ENCODE results near the gene LY6G6C.

DNA sequence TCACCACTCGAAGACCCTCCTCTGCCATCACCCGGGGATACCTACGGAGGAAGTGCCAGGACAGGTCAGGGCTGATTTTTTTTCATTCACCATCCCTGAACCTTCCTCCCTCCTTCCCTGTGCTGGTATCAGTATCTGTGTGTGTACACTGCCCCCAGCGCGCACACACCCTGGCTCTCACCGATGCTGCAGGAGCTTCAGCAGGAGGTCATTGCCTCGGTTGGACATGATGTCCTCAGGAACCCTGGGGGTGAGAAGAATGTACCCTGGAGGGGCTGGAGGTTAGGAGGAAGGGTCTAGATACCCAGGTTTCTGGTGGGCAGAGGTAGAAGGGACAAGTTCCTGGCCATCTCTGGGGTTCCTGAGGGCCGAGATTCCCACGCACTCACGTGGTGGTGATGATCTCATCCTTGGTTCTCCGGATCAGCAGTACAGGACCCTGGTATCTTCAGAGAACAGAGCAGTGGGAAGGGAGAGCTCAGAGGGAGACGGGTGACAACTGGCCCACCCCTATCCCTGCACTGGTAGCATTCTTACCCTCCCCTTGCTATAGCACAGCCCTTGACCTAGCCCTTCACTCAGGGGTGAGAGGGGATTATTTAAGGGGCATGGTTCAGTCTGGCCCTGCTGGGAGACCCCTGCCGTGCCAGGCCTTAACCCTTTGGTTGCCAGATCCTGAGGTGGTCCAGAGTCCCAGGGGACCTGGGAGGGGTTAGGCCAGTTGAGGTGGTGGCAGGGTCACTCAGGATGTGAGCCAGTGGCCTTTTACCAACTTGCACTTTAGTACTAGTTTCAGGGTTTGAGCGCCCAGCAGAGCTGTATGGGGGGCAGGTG lies 33.5 kb downstream of the LY6G6C start:
- TF ChIP-seq, protein P1, sequence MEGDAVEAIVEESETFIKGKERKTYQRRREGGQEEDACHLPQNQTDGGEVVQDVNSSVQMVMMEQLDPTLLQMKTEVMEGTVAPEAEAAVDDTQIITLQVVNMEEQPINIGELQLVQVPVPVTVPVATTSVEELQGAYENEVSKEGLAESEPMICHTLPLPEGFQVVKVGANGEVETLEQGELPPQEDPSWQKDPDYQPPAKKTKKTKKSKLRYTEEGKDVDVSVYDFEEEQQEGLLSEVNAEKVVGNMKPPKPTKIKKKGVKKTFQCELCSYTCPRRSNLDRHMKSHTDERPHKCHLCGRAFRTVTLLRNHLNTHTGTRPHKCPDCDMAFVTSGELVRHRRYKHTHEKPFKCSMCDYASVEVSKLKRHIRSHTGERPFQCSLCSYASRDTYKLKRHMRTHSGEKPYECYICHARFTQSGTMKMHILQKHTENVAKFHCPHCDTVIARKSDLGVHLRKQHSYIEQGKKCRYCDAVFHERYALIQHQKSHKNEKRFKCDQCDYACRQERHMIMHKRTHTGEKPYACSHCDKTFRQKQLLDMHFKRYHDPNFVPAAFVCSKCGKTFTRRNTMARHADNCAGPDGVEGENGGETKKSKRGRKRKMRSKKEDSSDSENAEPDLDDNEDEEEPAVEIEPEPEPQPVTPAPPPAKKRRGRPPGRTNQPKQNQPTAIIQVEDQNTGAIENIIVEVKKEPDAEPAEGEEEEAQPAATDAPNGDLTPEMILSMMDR (IDR thresholded peaks at IDR 0.05): no peak
- no peak for TF ChIP-seq POLR2A (IDR thresholded peaks at IDR 0.05)

All from upper lobe of left lung (tissue), 4 donors.